GM21526 (cell line): ENCODE measurements around the gene RPL22.

Source experiments
- ATAC-seq: cut with Tn5 transposase; IDR thresholded peaks from one replicate; pipeline ENCODE4 v1.9.1; 2021; ENCODE audit warnings: moderate library complexity; ENCODE audit not compliant: unreplicated experiment, low FRiP score

Gene RPL22

DNA sequence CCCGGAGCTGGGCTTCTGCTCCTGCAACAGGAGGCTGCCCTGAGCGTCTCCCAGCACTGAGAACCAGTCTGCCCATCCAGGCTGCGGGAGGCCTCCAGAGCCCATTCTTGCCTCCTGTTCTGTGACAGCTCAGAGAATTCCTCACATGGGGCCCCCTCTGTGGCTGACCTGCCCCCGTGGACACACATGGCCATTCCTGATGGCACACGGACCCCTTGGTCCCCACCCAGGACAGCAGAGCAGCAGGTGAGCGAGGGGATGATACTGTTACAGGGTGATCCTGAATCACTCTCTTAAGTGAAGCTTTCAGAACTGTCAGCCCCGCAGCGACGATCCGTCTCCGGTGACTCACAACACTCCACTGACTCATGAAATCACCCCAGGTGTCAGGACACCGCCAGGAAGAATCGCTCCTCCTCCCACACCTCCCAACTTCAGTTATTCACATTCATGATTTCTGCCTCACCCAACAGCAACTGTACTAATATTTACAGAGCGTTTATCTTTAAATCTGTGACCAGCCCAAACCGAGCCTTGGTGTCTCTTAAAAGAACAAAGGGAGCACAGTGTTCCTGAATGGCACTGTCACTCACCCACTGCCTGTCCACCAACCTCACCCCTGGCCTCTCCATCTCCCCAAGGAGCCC is 41.7 kb downstream of the RPL22 start:
- no peak for ATAC-seq

DNA sequence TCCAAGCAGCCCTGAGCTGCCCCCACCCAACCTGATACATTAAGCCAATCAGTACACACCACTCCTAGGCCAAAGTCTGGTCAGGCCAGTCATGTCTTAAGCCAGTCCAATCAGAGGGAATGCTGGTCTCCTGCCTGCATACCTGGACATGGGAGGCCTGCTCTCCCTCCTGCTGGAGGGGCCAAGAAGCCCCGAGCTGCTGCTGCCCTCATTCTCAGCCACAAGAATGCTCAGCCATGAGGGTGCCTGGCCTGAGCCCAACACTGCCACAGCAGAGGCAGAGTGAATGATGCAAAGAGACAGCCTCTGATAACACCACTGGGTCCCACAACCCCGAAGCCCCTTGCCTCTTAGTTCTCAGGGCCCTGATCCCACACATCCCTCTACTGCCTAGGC is 42.3 kb downstream of the RPL22 start:
- ATAC-seq = no peak

DNA sequence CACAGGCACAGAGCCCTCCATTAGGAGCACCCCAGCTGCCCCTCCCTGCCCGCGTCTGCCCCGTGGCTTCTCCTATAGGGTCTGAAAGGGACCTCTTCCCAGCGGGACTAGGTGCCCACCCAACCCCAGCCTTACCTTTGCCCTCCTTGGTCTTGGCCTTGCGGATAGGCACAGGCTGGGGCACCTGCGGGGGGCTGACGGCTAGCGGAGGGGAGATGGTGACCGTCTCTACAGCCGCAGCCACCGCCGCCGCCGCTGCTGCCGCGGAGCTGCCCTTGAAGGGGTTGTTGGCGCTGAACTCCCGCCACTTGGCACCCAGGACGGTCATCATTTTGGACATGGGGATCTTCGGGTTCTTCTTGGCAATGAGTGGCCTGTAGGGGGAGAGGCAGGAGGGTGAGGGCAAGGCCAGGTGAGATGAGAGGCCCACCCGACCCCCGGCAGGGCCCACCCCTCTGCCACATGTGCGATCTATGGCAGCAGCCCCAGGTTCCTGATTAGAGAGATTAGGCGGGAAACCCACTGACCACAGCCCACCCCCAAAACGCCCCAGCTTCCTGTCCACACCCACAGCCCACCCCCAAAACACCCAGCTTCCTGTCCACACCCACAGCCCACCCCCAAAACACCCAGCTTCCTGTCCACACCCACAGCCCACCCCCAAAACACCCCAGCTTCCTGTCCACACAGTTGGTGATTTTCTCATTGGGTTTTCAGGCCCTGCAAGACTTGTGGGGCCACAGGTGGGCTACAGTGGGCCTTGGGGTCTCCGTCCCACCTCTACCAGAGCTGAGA is 44.7 kb downstream of the RPL22 start:
- no peak for ATAC-seq

DNA sequence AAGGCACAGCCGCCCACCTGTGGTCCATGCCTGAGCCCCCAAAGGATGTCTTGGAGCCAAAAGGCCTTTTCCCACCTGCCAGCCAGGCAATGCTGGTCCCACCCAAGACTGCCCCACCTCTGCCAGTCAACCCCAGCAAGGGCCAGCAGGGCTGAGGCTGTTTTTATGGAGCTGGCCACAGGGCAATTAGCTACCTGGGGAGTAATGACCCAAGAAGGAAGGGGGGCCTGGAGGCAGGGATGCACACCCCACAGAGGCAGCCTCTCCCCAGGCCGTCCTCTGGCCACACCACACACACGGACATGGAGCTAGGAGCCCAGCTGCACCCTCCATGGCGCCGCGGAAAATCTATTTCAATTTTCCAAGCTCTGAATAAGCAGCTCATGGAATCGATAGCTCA is 46.5 kb downstream of the RPL22 start:
- no peak for ATAC-seq

DNA sequence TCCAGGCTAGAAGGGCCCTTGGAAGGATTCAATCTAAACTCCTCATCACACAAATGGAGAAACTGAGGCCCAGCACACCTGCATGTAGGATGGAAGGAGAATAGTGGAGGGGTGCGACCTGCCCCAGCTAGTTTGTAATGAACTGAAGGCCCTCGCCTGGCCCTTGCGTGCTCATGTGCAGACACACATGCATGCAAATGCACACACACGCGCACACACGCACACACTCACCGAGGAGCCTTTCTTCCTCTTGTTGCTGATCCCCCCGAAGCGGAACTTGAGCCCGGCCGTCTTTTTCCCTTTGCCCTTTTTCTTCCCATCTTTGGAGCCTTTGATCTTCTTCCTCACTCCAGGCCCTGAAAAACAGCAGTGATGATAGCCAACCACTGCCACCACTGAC is 47.2 kb downstream of the RPL22 start:
- no peak for ATAC-seq

DNA sequence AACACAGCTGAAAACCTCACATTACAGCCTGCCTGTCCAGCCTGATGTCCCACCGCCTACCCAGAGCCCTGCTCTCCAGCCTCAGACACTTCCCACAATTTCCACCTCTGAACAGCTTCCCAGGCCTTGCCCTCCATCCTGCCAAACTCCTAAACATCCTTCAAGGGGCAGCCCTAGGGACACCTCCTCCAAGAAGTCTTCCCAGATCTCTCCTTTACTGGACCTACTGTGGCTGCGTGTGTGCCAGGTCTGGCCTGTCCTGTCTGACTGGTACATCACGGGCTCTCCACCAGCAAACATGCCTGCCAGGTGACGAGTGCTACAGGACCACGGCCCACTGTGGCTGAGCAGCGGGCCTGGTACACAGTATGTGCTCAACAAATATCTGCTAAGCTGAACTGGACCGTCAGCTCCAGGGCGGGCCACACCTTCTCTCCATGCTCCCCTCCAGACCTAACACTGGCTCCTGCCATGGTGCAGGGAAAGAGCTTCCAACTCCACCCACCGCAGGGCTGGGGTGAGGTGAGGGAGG is 48.0 kb downstream of the RPL22 start:
- no peak for ATAC-seq

DNA sequence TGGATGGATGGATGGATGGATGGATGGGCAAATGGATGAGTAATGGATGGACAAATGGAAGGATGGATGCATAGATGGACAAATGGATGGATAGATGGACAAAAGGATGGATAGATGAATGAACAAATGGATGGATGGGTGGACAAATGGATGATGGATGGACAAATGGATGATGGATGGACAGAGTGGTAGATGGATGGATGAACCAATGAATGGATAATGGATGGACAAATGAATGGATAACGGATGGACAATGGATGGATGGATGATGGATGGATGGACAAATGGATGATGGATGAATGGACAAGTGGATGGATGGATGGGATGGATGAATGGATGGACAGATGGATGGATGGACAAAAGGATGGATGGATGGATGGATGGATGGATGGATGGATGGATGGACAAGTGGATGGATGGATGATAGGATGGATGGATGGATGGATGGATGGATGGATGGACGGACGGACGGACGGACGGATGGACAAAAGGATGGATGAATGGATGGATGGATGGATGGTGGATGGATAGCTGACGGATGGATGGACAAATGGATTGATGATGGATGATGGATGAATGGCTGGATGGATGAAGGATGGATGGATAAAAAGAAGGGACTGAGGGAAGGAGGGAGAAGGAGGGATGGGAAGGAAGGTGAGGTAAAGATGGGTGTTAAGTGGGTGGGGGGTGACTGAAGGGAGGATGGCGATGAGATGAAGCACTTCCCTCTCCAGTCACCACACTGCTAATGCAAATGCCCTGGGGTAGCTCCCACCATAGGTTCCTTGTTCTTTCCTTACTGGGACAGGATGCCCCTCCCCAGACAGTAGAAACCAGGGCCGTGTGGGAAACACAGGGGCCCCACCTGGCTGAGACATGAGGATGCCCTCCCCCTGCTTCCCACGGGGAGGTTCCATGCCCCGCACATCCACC is 49.1 kb downstream of the RPL22 start:
- ATAC-seq = no peak

DNA sequence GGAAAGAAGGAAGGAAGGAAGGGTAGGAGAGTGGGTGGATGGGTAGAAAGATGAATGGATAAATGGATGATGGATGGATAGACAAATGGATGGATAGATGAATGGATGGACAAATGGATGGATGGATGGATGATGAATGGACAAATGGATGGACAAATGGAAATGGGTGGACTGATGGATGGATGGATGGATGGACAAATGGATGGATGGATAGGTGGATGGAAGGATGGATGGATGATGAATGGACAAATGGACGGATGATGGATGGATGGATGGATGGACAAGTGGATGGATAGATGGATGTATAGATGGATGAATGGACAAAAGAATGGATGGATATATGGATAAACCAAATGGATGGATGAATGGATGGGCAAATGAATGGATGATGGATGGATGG is 49.8 kb downstream of the RPL22 start:
- ATAC-seq = no peak

DNA sequence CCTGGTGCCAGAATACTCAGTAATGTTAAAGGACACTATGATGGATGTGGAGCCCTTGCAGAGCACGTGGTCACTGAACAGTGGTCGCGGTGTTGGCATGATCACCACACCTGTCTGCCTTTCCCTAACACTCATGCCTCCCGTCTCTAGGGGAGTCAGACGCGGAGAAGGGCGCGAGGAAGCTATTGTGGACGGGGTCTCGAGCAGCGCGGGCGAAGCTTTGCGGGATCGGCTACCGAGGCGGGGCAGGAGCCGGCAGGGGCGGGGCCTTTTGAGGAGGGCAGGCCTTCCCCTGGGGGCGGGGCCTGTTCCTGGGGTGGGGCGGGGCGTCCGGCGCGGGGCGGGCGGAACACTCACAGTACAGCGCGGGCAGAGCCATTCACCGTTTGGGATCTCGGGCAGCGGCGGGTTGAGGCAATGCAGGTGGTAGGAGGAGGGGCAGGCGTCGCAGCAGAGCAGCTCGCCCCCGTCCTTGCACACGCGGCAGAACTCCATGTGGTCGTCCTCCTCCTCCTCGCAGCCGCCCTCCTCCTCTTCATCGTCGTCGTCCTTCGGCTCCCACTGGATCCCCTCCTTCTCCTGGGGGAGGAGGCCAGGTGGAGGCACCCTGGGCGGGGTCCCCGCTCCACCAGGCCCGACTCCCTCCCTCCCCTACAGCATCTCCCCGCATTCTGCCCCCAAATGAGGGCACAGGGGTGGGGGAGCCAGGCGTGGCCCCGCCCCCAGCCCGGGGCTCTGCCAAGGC is 50.7 kb downstream of the RPL22 start:
- ATAC-seq = no peak

DNA sequence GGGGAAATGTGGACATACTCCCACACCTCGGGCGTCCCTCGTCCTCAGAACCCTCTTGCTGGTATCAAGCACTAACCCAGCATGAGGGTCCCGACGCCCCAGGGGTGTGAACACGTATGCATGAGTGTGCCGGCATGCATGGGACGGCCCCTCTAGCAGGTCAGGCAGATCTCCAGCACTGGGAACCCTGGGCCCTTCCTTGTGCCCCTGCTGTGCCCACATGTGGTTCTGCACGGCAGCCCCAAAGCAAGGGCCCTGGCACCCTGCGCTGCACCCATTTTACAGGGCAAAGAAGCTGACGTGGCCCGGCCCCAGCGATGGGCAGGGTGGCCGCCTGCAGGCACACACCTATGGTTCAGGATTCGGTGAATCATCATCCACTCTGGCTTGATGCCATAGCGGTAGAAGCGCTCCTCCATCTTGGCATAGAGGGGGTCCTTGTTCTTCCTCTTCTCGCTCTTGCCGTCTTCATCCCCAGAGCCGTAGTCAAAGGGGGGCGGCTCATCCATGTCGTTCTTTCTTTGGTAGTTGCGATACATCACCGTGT is 53.5 kb downstream of the RPL22 start:
- no peak for ATAC-seq

DNA sequence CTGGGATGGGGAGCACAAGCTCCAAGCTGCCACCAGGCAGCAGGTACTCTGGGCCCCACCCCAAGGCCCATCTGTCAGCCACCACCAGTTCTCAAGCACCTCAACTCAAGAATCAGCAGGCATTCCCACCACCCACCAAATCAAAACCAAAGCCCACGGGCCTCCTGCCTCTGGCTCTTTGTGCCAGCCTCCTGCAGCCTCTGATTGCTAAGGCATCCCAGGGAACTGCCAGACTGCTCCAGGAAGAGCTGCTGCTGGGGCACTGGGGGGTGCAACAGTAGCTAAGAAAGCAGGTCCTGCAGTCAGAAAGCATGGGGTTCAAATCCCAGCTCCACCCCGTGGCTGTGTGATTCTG is 54.0 kb downstream of the RPL22 start:
- ATAC-seq = no peak

DNA sequence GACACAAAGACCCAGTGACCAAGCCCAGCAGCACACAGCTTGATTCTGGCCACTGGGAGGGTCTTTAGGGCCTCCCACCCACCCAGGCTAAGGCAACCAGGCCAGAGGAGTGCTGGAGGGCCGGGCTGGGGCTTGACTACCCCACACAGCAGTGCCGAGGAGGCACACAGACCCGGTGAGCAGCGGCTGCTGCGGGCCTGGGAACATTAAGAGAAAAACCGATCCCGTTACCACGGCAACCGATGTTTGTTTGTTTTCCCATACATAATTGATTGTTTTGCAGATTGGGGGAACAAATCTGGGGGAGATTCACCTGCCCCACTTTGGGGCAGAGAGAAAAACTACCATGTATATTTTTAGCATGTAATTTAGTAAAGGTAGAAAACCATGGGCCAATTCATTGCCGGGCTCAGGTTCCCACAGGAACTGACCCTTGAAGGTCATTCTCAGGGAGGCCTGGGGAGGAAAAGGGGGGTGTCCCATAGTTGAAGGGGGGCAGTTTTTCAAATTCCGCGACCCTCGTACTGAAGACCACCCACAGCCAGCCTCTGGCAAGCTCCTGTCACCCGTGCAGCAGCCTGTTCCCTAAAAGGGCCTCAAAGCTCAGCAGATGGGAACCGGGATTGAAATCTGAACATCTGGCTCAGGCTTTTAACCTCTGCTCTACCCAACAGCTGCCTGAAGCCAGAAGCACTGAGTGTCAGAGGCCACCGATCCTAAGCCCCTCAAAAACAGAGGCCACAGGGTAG is 54.6 kb downstream of the RPL22 start:
- no peak for ATAC-seq

DNA sequence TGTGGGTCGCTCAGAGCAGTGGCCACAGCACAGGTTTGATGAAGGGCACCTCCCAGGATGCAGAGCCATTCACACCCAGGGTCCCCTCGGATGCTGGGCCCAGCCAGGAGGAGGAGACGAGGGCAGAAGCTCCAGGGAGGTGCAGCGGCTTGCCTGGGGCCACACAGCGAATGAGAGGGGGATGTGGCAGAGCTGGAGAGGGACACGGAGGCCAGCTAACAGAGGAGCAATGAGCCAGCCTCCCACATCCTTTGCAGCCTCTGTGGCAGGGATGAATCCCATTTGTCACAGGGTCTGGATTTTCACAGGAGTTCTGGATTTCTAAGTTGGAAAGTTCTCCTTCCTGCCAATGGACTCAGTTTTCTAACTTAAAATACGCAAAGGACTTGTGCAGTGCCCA is 55.2 kb downstream of the RPL22 start:
- ATAC-seq = no peak

DNA sequence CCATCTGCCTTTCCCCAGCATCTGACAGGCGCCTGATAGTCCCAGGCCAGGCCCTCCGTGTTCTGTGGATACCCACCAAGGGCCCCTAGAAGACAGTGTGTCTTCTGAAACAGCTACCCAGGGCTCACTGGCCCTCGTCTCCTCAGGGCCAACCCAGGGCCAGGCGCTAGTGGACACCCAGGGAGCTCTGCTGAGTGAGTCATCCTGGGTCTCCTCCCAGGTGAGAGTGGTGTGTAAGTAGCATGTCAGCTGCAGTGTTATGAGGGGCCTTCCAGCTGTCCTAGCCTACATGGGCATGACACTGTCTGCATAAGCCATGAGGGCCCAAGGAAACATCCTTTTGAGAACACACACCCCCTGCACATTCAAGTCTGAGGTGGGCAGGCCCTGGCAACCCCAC is 56.0 kb downstream of the RPL22 start:
- no peak for ATAC-seq

DNA sequence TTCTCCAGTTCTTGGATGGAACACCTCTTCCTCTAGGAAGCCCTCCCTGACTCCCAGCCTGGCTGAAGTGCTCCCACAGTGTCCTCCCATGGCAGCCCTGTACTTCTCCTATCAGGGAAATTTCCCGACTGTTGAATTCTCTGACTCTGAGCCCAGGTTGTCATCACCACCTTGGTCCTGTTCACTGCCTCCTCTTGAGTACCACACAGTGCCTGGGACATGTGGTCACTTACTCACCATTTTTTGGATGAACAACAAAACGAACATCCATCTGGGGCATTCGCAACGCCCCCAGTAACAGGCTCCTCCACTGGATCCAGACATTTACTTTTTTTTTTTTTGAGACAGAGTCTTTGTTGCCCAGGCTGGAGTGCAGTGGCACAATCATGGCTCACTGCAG is 56.7 kb downstream of the RPL22 start:
- no peak for ATAC-seq

DNA sequence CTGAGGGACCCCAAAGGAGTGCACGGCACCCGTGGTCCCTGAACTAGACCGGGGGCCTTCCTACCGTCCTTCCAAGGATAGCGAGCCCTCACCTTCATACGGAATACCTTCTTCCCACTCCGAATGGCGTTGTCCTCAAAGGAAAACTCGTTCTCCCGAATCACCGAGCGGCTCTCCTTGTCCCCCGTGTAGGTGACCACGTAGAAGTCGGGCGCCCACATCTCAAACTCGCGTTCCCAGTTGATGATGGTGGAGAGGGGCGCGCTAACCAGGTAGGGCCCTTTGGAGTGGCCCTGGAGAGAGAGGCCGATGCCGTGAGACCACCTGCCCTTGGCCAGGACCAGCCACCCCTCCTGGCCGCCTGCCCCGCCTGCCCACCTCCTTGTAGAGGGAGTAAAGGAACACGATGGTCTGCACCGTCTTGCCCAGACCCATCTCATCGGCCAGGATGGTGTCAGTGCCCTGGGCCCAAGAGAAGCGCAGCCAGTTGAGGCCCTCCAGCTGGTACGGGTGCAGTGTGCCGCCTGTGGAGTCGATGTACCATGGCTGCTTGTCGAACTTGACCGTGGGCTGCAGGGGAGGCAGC is 57.3 kb downstream of the RPL22 start:
- no peak for ATAC-seq

DNA sequence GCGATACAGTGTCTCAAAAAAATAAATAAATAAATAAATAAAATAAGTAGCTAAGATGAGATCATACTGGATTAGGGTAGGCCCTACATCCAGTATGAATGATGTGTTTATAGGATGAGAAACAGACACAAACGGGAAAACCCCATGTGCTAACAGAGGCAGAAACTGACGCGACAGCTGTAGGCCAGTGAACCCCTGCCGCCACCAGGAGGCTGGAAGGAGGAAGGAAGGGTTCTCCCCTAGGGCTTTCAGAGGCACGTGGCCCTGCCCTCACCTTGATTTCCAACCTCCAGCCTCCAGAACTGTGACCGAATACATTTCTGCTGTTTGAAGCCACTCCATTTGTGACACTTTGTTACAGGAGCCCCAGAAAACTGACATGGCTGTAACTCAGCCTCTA is 57.8 kb downstream of the RPL22 start:
- no peak for ATAC-seq

DNA sequence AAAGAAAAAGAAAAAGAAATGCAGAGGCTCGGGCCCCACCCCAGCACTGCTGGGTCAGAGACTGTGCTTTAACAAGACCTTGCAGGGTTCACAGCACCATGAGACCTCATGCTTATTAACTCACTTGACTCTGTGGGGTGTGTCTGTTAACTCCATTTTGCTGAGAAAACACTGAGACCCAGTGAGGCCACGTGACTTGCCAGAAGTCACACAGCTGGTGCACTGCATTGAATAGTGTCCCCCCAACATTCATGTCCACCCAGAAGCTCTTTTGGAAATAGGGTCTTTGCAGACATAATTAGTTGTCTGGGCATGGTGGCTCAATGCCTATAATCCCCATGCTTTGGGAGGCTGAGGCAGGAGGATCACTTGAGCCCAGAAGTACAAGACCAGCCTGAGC is 59.0 kb downstream of the RPL22 start:
- ATAC-seq = no peak

DNA sequence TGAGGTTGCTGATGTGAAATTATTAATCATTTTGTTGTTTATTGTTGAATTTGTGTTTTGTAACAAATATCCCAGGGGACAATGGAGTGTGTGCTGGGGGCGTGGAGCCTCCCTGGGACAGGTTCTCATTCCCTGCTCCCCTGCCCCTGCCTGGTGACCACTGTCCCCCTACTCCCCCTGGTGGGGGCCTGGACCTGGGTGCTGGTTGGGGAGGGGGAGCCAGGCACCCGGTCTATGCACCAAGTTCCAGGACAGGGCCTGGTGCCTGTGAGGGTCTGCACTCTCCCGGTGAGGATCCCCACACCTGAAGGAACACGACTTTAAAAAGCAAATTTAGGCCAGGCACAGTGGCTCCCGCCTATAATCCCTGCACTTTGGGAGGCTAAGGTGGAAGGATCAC is 61.6 kb downstream of the RPL22 start:
- no peak for ATAC-seq
